PC-9 (cell line): ENCODE measurements around the gene IRX3. TPM values are rescaled to one million over a fixed set of nuclear protein-coding genes. Genes with fewer than 3 reads are reported as not detected.

Experiments used
- BruUV-seq: library from RNA; stranded (reverse); fragments of 400-500 nt; replicated peaks from 2 replicates; lab custom pipeline; 2021; lab: Mats Ljungman, UMichigan
- CTCF ChIA-PET: fragments of 300-600 bp; sonication (Branson Sonifier 250); formaldehyde crosslinking; loops from one replicate; lab custom pipeline; 2022; ENCODE audit warnings: antibody characterized with exemption; lab: Charles Lee
- POLR2A ChIA-PET: fragments of 300-600 bp; sonication (Branson Sonifier 250); formaldehyde crosslinking; loops from one replicate; lab custom pipeline; 2022; ENCODE audit warnings: antibody characterized with exemption; ENCODE audit not compliant: unreplicated experiment; lab: Charles Lee
- DNase-seq, 2 experiments: peaks; one replicate each; pipeline versions ENCODE4 v3.0.0 to v3.0.0-alpha.2; 2015 to 2022; ENCODE audit warnings: mixed read lengths in 1 of 2
- H2AFZ ChIP-seq: fragments of 200-600 bp; sonication (generic); 2 replicates; pipeline ENCODE4 v1.8.1; 2017; ENCODE audit warnings: antibody characterized with exemption
- H3F3A ChIP-seq: fragments of 200-600 bp; sonication (generic); 2 replicates; pipeline ENCODE4 v1.8.1; 2017; ENCODE audit warnings: antibody characterized with exemption, mild to moderate bottlenecking, low read depth; ENCODE audit not compliant: insufficient read depth
- H3K27ac ChIP-seq: fragments of 200-600 bp; sonication (generic); 2 replicates; pipeline ENCODE4 v1.6.1; 2016; ENCODE audit warnings: mixed run types
- H3K27me3 ChIP-seq: fragments of 200-600 bp; sonication (generic); 2 replicates; pipeline ENCODE4 v1.6.1; 2016; ENCODE audit warnings: low read depth, mixed run types; ENCODE audit not compliant: insufficient read depth
- H3K36me3 ChIP-seq: fragments of 200-600 bp; sonication (generic); 2 replicates; pipeline ENCODE4 v1.6.1; 2016; ENCODE audit warnings: low read depth, mixed run types
- H3K4me1 ChIP-seq: fragments of 200-600 bp; sonication (generic); replicated peaks from 2 replicates; pipeline ENCODE4 v1.6.1; 2016; ENCODE audit warnings: mixed run types; ENCODE audit not compliant: insufficient read depth
- H3K4me2 ChIP-seq: fragments of 200-600 bp; sonication (generic); 2 replicates; pipeline ENCODE4 v1.6.1; 2017; ENCODE audit warnings: mixed run types
- H3K4me3 ChIP-seq: fragments of 200-600 bp; sonication (generic); 2 replicates; pipeline ENCODE4 v1.6.1; 2016; ENCODE audit warnings: mixed run types
- H3K79me2 ChIP-seq: fragments of 200-600 bp; sonication (generic); 2 replicates; pipeline ENCODE4 v1.6.1; 2017; ENCODE audit warnings: low read depth, mixed run types
- H3K9me2 ChIP-seq: fragments of 200-600 bp; sonication (generic); 2 replicates; pipeline ENCODE4 v1.8.1; 2017; ENCODE audit warnings: mild to moderate bottlenecking; ENCODE audit not compliant: insufficient read depth
- H3K9me3 ChIP-seq: fragments of 200-600 bp; sonication (generic); 2 replicates; pipeline ENCODE4 v1.8.1; 2016; ENCODE audit warnings: low read depth; ENCODE audit not compliant: insufficient read depth
- H4K20me1 ChIP-seq: fragments of 200-600 bp; sonication (generic); 2 replicates; pipeline ENCODE4 v1.8.1; 2017; ENCODE audit not compliant: insufficient read depth
- CTCF ChIP-seq: fragments of 200-600 bp; sonication (generic); conservative IDR thresholded peaks from 2 replicates; pipeline ENCODE4 v1.6.1; 2017; ENCODE audit warnings: mixed run types, antibody characterized with exemption, mild to moderate bottlenecking, moderate library complexity
- EZH2 ChIP-seq: fragments of 200-600 bp; sonication (generic); IDR thresholded peaks from 2 replicates; pipeline ENCODE4 v1.8.0; 2017; ENCODE audit warnings: antibody characterized with exemption, low read depth
- intact Hi-C: fragments of 100-400 bp; cut with micrococcal nuclease; formaldehyde crosslinking; loops from one replicate; pipeline ENCODE4 v1.10.0; 2022; ENCODE audit not compliant: unreplicated experiment
- total RNA-seq: library from RNA; stranded (reverse); gene quantifications from 2 replicates; pipeline ENCODE4 v1.2.3, GENCODE V29; 2021

Gene IRX3
- total RNA-seq, 1 experiment from 2014 or later, result 13.1 TPM

- no peaks in the 10 kb centered on the region for H4K20me1 ChIP-seq
- TF ChIP-seq CTCF (no peak), EZH2 (no peak)
- CTCF ChIA-PET, result no interaction called here
- H2AFZ ChIP-seq, result no peak overlapping the region
- H3K79me2 ChIP-seq, result no peaks in the 10 kb centered on the region
- intact Hi-C loops, result no loop called here
- H3K9me3 ChIP-seq, result no peaks in the 10 kb centered on the region
- H3K27ac ChIP-seq, result no peak overlapping the region
- no TSS peak for BruUV-seq
- POLR2A ChIA-PET, result no interaction called here
- H3K9me2 ChIP-seq, result no peaks in the 10 kb centered on the region
- H3K4me2 ChIP-seq, result no peak overlapping the region
- DNase-seq, result peak in 1 of 2 experiments; percentile 59
- no peaks in the 10 kb centered on the region for H3K27me3 ChIP-seq
- H3K4me1 ChIP-seq, result no peaks in the 10 kb centered on the region
- H3K4me3 ChIP-seq, result no peak overlapping the region
- no peaks in the 10 kb centered on the region for H3K36me3 ChIP-seq
- H3F3A ChIP-seq, result no peaks in the 10 kb centered on the region
These were observed 32.4 kb upstream of the IRX3 start for GRCh38 chr16:54318941-54319340.

- Histone ChIP-seq H3K4me2 (no peak overlapping the region), H3K27me3 (no peaks in the 10 kb centered on the region), H4K20me1 (no peaks in the 10 kb centered on the region), H3K27ac (no peak overlapping the region), H3K79me2 (no peaks in the 10 kb centered on the region), H3F3A (no peaks in the 10 kb centered on the region), H3K9me3 (no peaks in the 10 kb centered on the region), H3K4me1 (no peaks in the 10 kb centered on the region), H3K4me3 (no peak overlapping the region), H3K9me2 (no peaks in the 10 kb centered on the region), H2AFZ (no peak overlapping the region), H3K36me3 (no peaks in the 10 kb centered on the region)
- TF ChIP-seq CTCF (no peak), EZH2 (no peak)
- intact Hi-C loops, result no loop called here
- no TSS peak for BruUV-seq
- CTCF ChIA-PET, result no interaction called here
- POLR2A ChIA-PET, result no interaction called here
- no peak for DNase-seq
These were observed 30.6 kb upstream of the IRX3 start for GRCh38 chr16:54317101-54317611.

- Histone ChIP-seq H3K36me3 (no peaks in the 10 kb centered on the region), H3K27me3 (no peaks in the 10 kb centered on the region), H3K9me2 (no peaks in the 10 kb centered on the region), H3K4me3 (no peak overlapping the region), H3K9me3 (no peaks in the 10 kb centered on the region), H3K4me1 (no peaks in the 10 kb centered on the region), H4K20me1 (no peaks in the 10 kb centered on the region), H3K4me2 (no peak overlapping the region), H3K79me2 (no peaks in the 10 kb centered on the region), H2AFZ (no peak overlapping the region), H3F3A (no peaks in the 10 kb centered on the region), H3K27ac (no peak overlapping the region)
- no peak for TF ChIP-seq EZH2
- no peak for TF ChIP-seq CTCF
- intact Hi-C loops, result no loop called here
- BruUV-seq, result no TSS peak
- no peak for DNase-seq
- ChIA-PET POLR2A (no interaction called here), CTCF (no interaction called here)
These were observed 29.7 kb upstream of the IRX3 start for GRCh38 chr16:54316095-54316889.
